Karpas-422 (cell line): ENCODE results near the gene IPP. TPM values are rescaled to one million over a fixed set of nuclear protein-coding genes. Genes with fewer than 3 reads are reported as not detected.
A peak's percentile ranks its signal among the peaks of the same experiment; 100 is the strongest.
"Not testable (repeated sequence)": the region's sequence is repeated elsewhere in the genome, so short reads cannot be mapped to it uniquely, and the experiment has no call there.

Experiments used
- DNase-seq: peaks from one replicate; pipeline ENCODE4 v3.0.0-alpha.2; 2015
- H2AFZ ChIP-seq: fragments of 200-600 bp; sonication (generic); 2 replicates; pipeline ENCODE4 v1.6.1; 2014; ENCODE audit warnings: antibody characterized with exemption, low read length, mixed read lengths
- H3K27ac ChIP-seq: fragments of 200-600 bp; sonication (generic); 2 replicates; pipeline ENCODE4 v1.5.1; 2014; ENCODE audit warnings: mild to moderate bottlenecking, low read length, moderate library complexity
- H3K27me3 ChIP-seq: fragments of 200-600 bp; sonication (generic); 2 replicates; pipeline ENCODE4 v1.6.1; 2014; ENCODE audit warnings: low read length, mixed read lengths
- H3K36me3 ChIP-seq: fragments of 200-600 bp; sonication (generic); 2 replicates; pipeline ENCODE4 v1.6.1; 2014; ENCODE audit warnings: low read length, mixed read lengths; ENCODE audit not compliant: insufficient read depth
- H3K4me1 ChIP-seq: fragments of 200-600 bp; sonication (generic); 2 replicates; pipeline ENCODE4 v1.6.1; 2014; ENCODE audit warnings: mild to moderate bottlenecking, low read length, mixed read lengths
- H3K4me2 ChIP-seq: fragments of 200-600 bp; sonication (generic); 2 replicates; pipeline ENCODE4 v1.6.1; 2014; ENCODE audit warnings: low read length, low read depth, mild to moderate bottlenecking; ENCODE audit not compliant: poor library complexity, severe bottlenecking
- H3K4me3 ChIP-seq: fragments of 200-600 bp; sonication (generic); 2 replicates; pipeline ENCODE4 v1.5.1; 2014; ENCODE audit warnings: mild to moderate bottlenecking, antibody characterized with exemption, low read length, mixed read lengths
- H3K79me2 ChIP-seq: fragments of 200-600 bp; sonication (generic); 2 replicates; pipeline ENCODE4 v1.6.1; 2014; ENCODE audit warnings: mild to moderate bottlenecking, low read length, mixed read lengths
- H3K9ac ChIP-seq: fragments of 200-600 bp; sonication (generic); 2 replicates; pipeline ENCODE4 v1.6.0; 2014; ENCODE audit warnings: low read length
- H3K9me2 ChIP-seq: fragments of 200-600 bp; sonication (generic), shearing (Covaris generic); replicated peaks from 2 replicates; pipeline ENCODE4 v1.6.0; 2014; ENCODE audit warnings: mild to moderate bottlenecking, low read length, moderate library complexity; ENCODE audit not compliant: insufficient read depth
- H3K9me3 ChIP-seq: fragments of 300-700, 200-600 bp; sonication (generic); 2 replicates; pipeline ENCODE4 v1.6.1; 2014; ENCODE audit warnings: low read length, mixed read lengths
- H4K20me1 ChIP-seq: fragments of 200-600 bp; sonication (generic); 2 replicates; pipeline ENCODE4 v1.6.1; 2014; ENCODE audit warnings: mild to moderate bottlenecking, antibody characterized with exemption, low read length, low read depth; ENCODE audit not compliant: insufficient read depth
- total RNA-seq: library from RNA; depleted of rRNA; stranded (reverse); fragments of >200 nt; shearing (Covaris generic); gene quantifications from 2 replicates; pipeline ENCODE4 v1.2.3, GENCODE V29; 2014; ENCODE audit warnings: low replicate concordance

IPP gene
- total RNA-seq, 1 experiment from 2014 or later: 8.2 TPM

- Histone ChIP-seq H3K27ac (peak overlapping the region; percentile 16; the same call in 1 of the 2 replicates), H3K9me2 (no peaks in the 10 kb centered on the region), H2AFZ (0 out of 2 replicates have a peak overlapping the region, but pooled peaks have one; percentile 24), H3K79me2 (no peaks in the 10 kb centered on the region), H3K9ac (no peak overlapping the region), H3K9me3 (no peaks in the 10 kb centered on the region), H3K36me3 (no peaks in the 10 kb centered on the region), H3K4me1 (peaks cover 12% of the 10 kb centered on the region), H3K27me3 (no peaks in the 10 kb centered on the region), H4K20me1 (no peaks in the 10 kb centered on the region), H3K4me2 (no peak overlapping the region), H3K4me3 (no peak overlapping the region)
- DNase-seq: no peak
These were observed 20.2 kb downstream of the IPP start for GRCh38 chr1:45730075-45730779.

GRCh38 chr1:45726007-45726406, 24.4 kb downstream of the IPP start:
- not testable (repeated sequence) for H3K36me3 ChIP-seq, H3K9me3 ChIP-seq, H3K27me3 ChIP-seq, H3K4me3 ChIP-seq, H3K9ac ChIP-seq, H3K79me2 ChIP-seq, H2AFZ ChIP-seq, H4K20me1 ChIP-seq, H3K4me2 ChIP-seq, H3K9me2 ChIP-seq, H3K27ac ChIP-seq, DNase-seq
- peaks cover 11% of the 10 kb centered on the region for H3K4me1 ChIP-seq

- H3K9ac ChIP-seq: no peak overlapping the region
- no peaks in the 10 kb centered on the region for H3K79me2 ChIP-seq
- H3K4me2 ChIP-seq: no peak overlapping the region
- H3K9me2 ChIP-seq: no peaks in the 10 kb centered on the region
- H3K4me1 ChIP-seq: no peaks in the 10 kb centered on the region
- no peak for DNase-seq
- no peak overlapping the region for H3K27ac ChIP-seq
- H3K27me3 ChIP-seq: no peaks in the 10 kb centered on the region
- H3K36me3 ChIP-seq: no peaks in the 10 kb centered on the region
- H2AFZ ChIP-seq: no peak overlapping the region
- H3K9me3 ChIP-seq: no peaks in the 10 kb centered on the region
- H3K4me3 ChIP-seq: no peak overlapping the region
- no peaks in the 10 kb centered on the region for H4K20me1 ChIP-seq
These were observed 27.1 kb downstream of the IPP start for GRCh38 chr1:45723248-45723930.

GRCh38 chr1:45722809-45723208, 27.6 kb downstream of the IPP start:
- Histone ChIP-seq H3K4me2 (no peak overlapping the region), H3K27me3 (no peaks in the 10 kb centered on the region), H3K4me1 (no peaks in the 10 kb centered on the region), H3K27ac (no peak overlapping the region), H3K4me3 (no peak overlapping the region), H3K36me3 (no peaks in the 10 kb centered on the region), H2AFZ (no peak overlapping the region), H4K20me1 (no peaks in the 10 kb centered on the region), H3K9me2 (no peaks in the 10 kb centered on the region), H3K9me3 (no peaks in the 10 kb centered on the region), H3K79me2 (no peaks in the 10 kb centered on the region), H3K9ac (no peak overlapping the region)
- no peak for DNase-seq

GRCh38 chr1:45721207-45721606, 29.2 kb downstream of the IPP start:
- Histone ChIP-seq H3K9me3 (no peaks in the 10 kb centered on the region), H3K9ac (no peak overlapping the region), H3K27ac (no peak overlapping the region), H3K4me1 (no peaks in the 10 kb centered on the region), H3K79me2 (no peaks in the 10 kb centered on the region), H3K4me2 (no peak overlapping the region), H3K36me3 (no peaks in the 10 kb centered on the region), H3K4me3 (no peak overlapping the region), H3K9me2 (no peaks in the 10 kb centered on the region), H3K27me3 (no peaks in the 10 kb centered on the region), H4K20me1 (no peaks in the 10 kb centered on the region), H2AFZ (no peak overlapping the region)
- DNase-seq: no peak

- no peaks in the 10 kb centered on the region for H3K79me2 ChIP-seq
- H3K9me2 ChIP-seq: no peaks in the 10 kb centered on the region
- no peaks in the 10 kb centered on the region for H4K20me1 ChIP-seq
- H3K27me3 ChIP-seq: no peaks in the 10 kb centered on the region
- no peak overlapping the region for H3K27ac ChIP-seq
- H3K9ac ChIP-seq: no peak overlapping the region
- H3K4me1 ChIP-seq: no peaks in the 10 kb centered on the region
- no peak for DNase-seq
- H3K36me3 ChIP-seq: no peaks in the 10 kb centered on the region
- no peak overlapping the region for H3K4me3 ChIP-seq
- H3K9me3 ChIP-seq: no peaks in the 10 kb centered on the region
- H2AFZ ChIP-seq: no peak overlapping the region
- no peak overlapping the region for H3K4me2 ChIP-seq
These were observed 32.2 kb downstream of the IPP start for GRCh38 chr1:45718289-45718688.

- not testable (repeated sequence) for H3K4me2 ChIP-seq, H3K9me2 ChIP-seq, H3K9me3 ChIP-seq, H4K20me1 ChIP-seq, H3K36me3 ChIP-seq, H3K4me1 ChIP-seq, H2AFZ ChIP-seq, H3K9ac ChIP-seq, H3K79me2 ChIP-seq, H3K4me3 ChIP-seq, H3K27ac ChIP-seq, DNase-seq, H3K27me3 ChIP-seq
These were observed 33.1 kb downstream of the IPP start for GRCh38 chr1:45717386-45717785.

- no peaks in the 10 kb centered on the region for H4K20me1 ChIP-seq
- H2AFZ ChIP-seq: no peak overlapping the region
- no peaks in the 10 kb centered on the region for H3K9me2 ChIP-seq
- H3K27me3 ChIP-seq: no peaks in the 10 kb centered on the region
- H3K27ac ChIP-seq: no peak overlapping the region
- H3K9ac ChIP-seq: no peak overlapping the region
- H3K4me2 ChIP-seq: no peak overlapping the region
- H3K36me3 ChIP-seq: no peaks in the 10 kb centered on the region
- no peaks in the 10 kb centered on the region for H3K79me2 ChIP-seq
- no peaks in the 10 kb centered on the region for H3K4me1 ChIP-seq
- no peak for DNase-seq
- no peak overlapping the region for H3K4me3 ChIP-seq
- no peaks in the 10 kb centered on the region for H3K9me3 ChIP-seq
These were observed 33.8 kb downstream of the IPP start for GRCh38 chr1:45716700-45717099.
